Gastrocnemius medialis (tissue), 4 donors: ENCODE data around the gene TMEM218.

Experiments
- POLR2A ChIP-seq, 2 donors: fragments of 450-650 bp; IDR thresholded peaks; one replicate each; pipeline ENCODE4 v1.6.1; 2017; ENCODE audit warnings: antibody characterized with exemption in 2 of 2, mild to moderate bottlenecking in 2 of 2, moderate library complexity in 2 of 2
- TF ChIP-seq, protein P1 (sequence below), 5 experiments: fragments of 450-650 bp in 3 of 5; fragments of 200-600 bp in 2 of 5; sonication (generic) in 2 of 5; IDR thresholded peaks in 4 of 5; conservative IDR thresholded peaks in 1 of 5; 1 replicate in 4 of 5; 2 replicates in 1 of 5; pipeline ENCODE4 v1.5.1; 2016 to 2019; ENCODE audit warnings: antibody characterized with exemption in 5 of 5, mild to moderate bottlenecking in 3 of 5, moderate library complexity in 3 of 5

- no peak for TF ChIP-seq POLR2A (IDR thresholded peaks at IDR 0.05)
- TF ChIP-seq, protein P1, sequence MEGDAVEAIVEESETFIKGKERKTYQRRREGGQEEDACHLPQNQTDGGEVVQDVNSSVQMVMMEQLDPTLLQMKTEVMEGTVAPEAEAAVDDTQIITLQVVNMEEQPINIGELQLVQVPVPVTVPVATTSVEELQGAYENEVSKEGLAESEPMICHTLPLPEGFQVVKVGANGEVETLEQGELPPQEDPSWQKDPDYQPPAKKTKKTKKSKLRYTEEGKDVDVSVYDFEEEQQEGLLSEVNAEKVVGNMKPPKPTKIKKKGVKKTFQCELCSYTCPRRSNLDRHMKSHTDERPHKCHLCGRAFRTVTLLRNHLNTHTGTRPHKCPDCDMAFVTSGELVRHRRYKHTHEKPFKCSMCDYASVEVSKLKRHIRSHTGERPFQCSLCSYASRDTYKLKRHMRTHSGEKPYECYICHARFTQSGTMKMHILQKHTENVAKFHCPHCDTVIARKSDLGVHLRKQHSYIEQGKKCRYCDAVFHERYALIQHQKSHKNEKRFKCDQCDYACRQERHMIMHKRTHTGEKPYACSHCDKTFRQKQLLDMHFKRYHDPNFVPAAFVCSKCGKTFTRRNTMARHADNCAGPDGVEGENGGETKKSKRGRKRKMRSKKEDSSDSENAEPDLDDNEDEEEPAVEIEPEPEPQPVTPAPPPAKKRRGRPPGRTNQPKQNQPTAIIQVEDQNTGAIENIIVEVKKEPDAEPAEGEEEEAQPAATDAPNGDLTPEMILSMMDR (IDR thresholded peaks at IDR 0.05 in 4 of 5, conservative IDR thresholded peaks at IDR 0.05 in 1 of 5): no peak
Measured at GRCh38 chr11:125069008-125069407, 42.4 kb downstream of the TMEM218 start.
